Measurements from ENCODE around the gene ASCC2. TPM values are rescaled to one million over a fixed set of nuclear protein-coding genes. Genes with fewer than 3 reads are reported as not detected.

Gene ASCC2
- total and polyA plus RNA-seq, 7 experiments from 2014 or later: 48.7 to 101 (median 90.5) TPM

DNA sequence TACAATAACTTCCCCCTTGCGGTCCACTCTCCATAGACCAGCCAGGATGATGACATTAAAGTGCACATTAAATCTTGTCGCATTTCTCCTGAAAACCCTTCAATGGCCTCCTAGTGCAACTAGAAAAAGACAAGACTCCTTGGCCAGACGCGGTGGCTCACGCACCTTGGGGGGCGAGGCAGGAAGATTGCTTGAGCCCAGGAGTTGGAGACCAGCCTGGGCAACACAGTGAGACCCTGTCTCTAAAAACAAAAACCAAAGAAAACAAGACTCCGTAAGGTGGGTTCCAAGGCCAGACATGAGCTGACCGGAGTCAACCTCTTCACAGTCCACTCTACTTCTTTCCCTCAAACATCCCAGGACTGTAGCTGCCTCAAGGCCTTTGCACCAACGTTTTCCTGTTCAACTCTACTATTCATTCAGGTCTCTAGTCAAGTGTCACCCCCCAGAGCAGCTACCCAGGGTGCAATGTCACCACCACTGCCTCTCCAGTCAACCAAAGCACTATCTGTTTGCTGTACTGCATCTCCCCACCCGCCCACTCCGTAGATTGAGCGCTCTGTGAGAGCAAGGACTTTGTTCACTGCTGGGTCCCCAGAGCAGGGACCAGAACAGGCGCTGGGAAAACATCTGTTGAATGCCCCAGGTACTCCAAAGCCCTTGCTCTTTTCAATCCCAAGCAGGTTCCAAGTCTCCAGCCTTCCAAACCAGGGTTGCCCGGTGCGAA is 72.0 kb downstream of the ASCC2 start:
- Mint-ChIP-seq H3K4me3 (peak overlapping the region; percentile 95 to 100 (median 99)), H3K27ac (peak overlapping the region; percentile 92 to 99 (median 97)), H3K9me3 (no peaks in the 10 kb centered on the region), H3K27me3 (no peaks in the 10 kb centered on the region), H3K4me1 (peaks cover 21 to 59% (median 39%) of the 10 kb centered on the region in 7 donors), H3K36me3 (peaks cover 3 to 13% (median 9%) of the 10 kb centered on the region in 5 donors)
- Histone ChIP-seq H3K27ac (ENCODE audit: low read depth, low read length) (peak overlapping the region; percentile 88), H3K9me3 (ENCODE audit: control insufficient read depth in 2 of 3, low read length in 3 of 3) (no peaks in the 10 kb centered on the region), H3K27me3 (ENCODE audit: control insufficient read depth in 2 of 2, insufficient read depth in 2 of 2, low read length in 2 of 2) (no peaks in the 10 kb centered on the region), H3K36me3 (ENCODE audit: control insufficient read depth in 2 of 3, insufficient read depth in 3 of 3, low read length in 3 of 3) (peaks cover 0 to 18% (median 3%) of the 10 kb centered on the region in 3 experiments), H3K4me3 (ENCODE audit: low read length) (peak overlapping the region; percentile 84), H3K4me1 (ENCODE audit: control insufficient read depth in 2 of 2, insufficient read depth in 2 of 2, low read length in 2 of 2) (peaks cover 16 to 17% of the 10 kb centered on the region in 2 donors)
- ChIA-PET CTCF (interaction anchor here (0.7 to 1.0 kb wide), 2 partner anchors 22 to 239 kb away, joined by 3 to 4 read pairs; no protein-coding TSS in a partner anchor), POLR2A (interaction anchor here (0.6 to 1.9 kb wide), 5 partner anchors 9 to 399 kb away, joined by 3 to 9 read pairs (median 4); partner anchors contain the start of genes ASCC2 and THOC5)
- DNase-seq (peak in 2 of 9 donors; percentile 3 to 12), ATAC-seq (no peak)
- intact Hi-C loops (cut with micrococcal nuclease): loop anchor here (2.0 to 10.0 kb wide), 10 partner anchors 213 to 1986 kb away; partner anchors contain the start of genes CASTOR1 (in 1 of the 2), DEPDC5 (in 1 of the 2), EWSR1 (in 1 of the 2) and PISD (in 1 of the 2)

- H3K9me3 Mint-ChIP-seq: no peaks in the 10 kb centered on the region
- no peak overlapping the region for H3K27ac Mint-ChIP-seq
- peaks cover 9 to 32% (median 26%) of the 10 kb centered on the region in 7 donors for H3K4me1 Mint-ChIP-seq
- Histone ChIP-seq H3K4me3 (ENCODE audit: low read length) (no peak overlapping the region), H3K4me1 (ENCODE audit: control insufficient read depth in 2 of 2, insufficient read depth in 2 of 2, low read length in 2 of 2) (peaks cover 6 to 7% of the 10 kb centered on the region in 2 donors), H3K27ac (ENCODE audit: low read depth, low read length) (no peak overlapping the region), H3K36me3 (ENCODE audit: control insufficient read depth in 2 of 3, insufficient read depth in 3 of 3, low read length in 3 of 3) (no peaks in the 10 kb centered on the region), H3K9me3 (ENCODE audit: control insufficient read depth in 2 of 3, low read length in 3 of 3) (no peaks in the 10 kb centered on the region), H3K27me3 (ENCODE audit: control insufficient read depth in 2 of 2, insufficient read depth in 2 of 2, low read length in 2 of 2) (no peaks in the 10 kb centered on the region)
- intact Hi-C loops (cut with micrococcal nuclease): loop anchor here in 1 of 2 donors (10.0 kb wide), 1 partner anchor 347 kb away; no protein-coding TSS in a partner anchor
- H3K4me3 Mint-ChIP-seq: no peak overlapping the region
- peaks cover 0 to 11% (median 2%) of the 10 kb centered on the region in 5 donors for H3K36me3 Mint-ChIP-seq
- H3K27me3 Mint-ChIP-seq: no peaks in the 10 kb centered on the region
- no peak for DNase-seq
- POLR2A ChIA-PET: no interaction called here
- CTCF ChIA-PET: interaction anchor here (0.8 kb wide), 1 partner anchor 9 kb away, joined by 4 read pairs; no protein-coding TSS in a partner anchor
- no peak for ATAC-seq
Measured at GRCh38 chr22:29762263-29762662, 75.8 kb downstream of the ASCC2 start.

DNA sequence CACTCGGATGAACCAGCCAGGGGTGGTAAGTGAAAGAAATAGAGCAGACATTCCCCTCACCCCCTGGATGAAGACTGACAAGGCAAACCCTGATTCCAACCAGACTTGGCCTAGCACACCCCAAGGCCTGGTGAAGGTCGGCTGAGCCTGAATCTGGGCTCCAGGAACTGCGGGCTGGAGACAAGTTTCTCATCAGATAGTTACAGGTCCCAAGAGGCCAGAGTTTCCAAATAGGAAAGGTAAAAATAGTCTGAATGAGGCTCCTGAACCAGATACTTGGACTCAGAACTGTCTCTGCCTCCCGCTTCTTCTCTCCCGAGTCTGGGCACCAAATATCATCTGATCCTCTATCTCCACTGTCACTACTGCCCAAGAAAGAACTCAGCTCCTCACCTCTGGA is 79.1 kb downstream of the ASCC2 start:
- ATAC-seq: no peak
- ChIA-PET POLR2A (no interaction called here), CTCF (no interaction called here)

GRCh38 chr22:29758068-29758622 is 79.9 kb downstream of the ASCC2 start:
- H3K9me3 ChIP-seq (ENCODE audit: control insufficient read depth in 2 of 3, low read length in 3 of 3): no peaks in the 10 kb centered on the region
- peaks cover 0 to 8% (median 0%) of the 10 kb centered on the region in 3 experiments for H3K36me3 ChIP-seq (ENCODE audit: control insufficient read depth in 2 of 3, insufficient read depth in 3 of 3, low read length in 3 of 3)
- no peak overlapping the region for H3K27ac ChIP-seq (ENCODE audit: low read depth, low read length)
- intact Hi-C loops (cut with micrococcal nuclease): no loop called here
- H3K27me3 ChIP-seq (ENCODE audit: control insufficient read depth in 2 of 2, insufficient read depth in 2 of 2, low read length in 2 of 2): no peaks in the 10 kb centered on the region
- ATAC-seq (no peak), DNase-seq (no peak)
- H3K4me3 Mint-ChIP-seq: no peak overlapping the region
- ChIA-PET CTCF (no interaction called here), POLR2A (no interaction called here)
- H3K27ac Mint-ChIP-seq: peak overlapping the region in 1 of 9 donors; percentile 30
- no peaks in the 10 kb centered on the region for H3K9me3 Mint-ChIP-seq
- H3K27me3 Mint-ChIP-seq: no peaks in the 10 kb centered on the region
- no peak overlapping the region for H3K4me3 ChIP-seq (ENCODE audit: low read length)
- no peaks in the 10 kb centered on the region for H3K4me1 ChIP-seq (ENCODE audit: control insufficient read depth in 2 of 2, insufficient read depth in 2 of 2, low read length in 2 of 2)
- H3K36me3 Mint-ChIP-seq: peaks cover 0 to 16% (median 0%) of the 10 kb centered on the region in 5 donors
- peaks cover 0 to 12% (median 0%) of the 10 kb centered on the region in 7 donors for H3K4me1 Mint-ChIP-seq

More for the DNA sequence above, 79.1 kb downstream of the ASCC2 start:
- no peak overlapping the region for H3K4me3 Mint-ChIP-seq
- no peak for DNase-seq
- Histone ChIP-seq H3K4me3 (ENCODE audit: low read length) (no peak overlapping the region), H3K27ac (ENCODE audit: low read depth, low read length) (no peak overlapping the region), H3K9me3 (ENCODE audit: control insufficient read depth in 2 of 3, low read length in 3 of 3) (no peaks in the 10 kb centered on the region), H3K27me3 (ENCODE audit: control insufficient read depth in 2 of 2, insufficient read depth in 2 of 2, low read length in 2 of 2) (no peaks in the 10 kb centered on the region), H3K36me3 (ENCODE audit: control insufficient read depth in 2 of 3, insufficient read depth in 3 of 3, low read length in 3 of 3) (peaks cover 0 to 3% (median 0%) of the 10 kb centered on the region in 3 experiments), H3K4me1 (ENCODE audit: control insufficient read depth in 2 of 2, insufficient read depth in 2 of 2, low read length in 2 of 2) (no peaks in the 10 kb centered on the region)
- no peaks in the 10 kb centered on the region for H3K9me3 Mint-ChIP-seq
- H3K36me3 Mint-ChIP-seq: peaks cover 0 to 11% (median 0%) of the 10 kb centered on the region in 5 donors
- H3K27ac Mint-ChIP-seq: no peak overlapping the region
- peaks cover 0 to 12% (median 0%) of the 10 kb centered on the region in 7 donors for H3K4me1 Mint-ChIP-seq
- intact Hi-C loops (cut with micrococcal nuclease): no loop called here
- H3K27me3 Mint-ChIP-seq: no peaks in the 10 kb centered on the region

GRCh38 chr22:29757096-29757495 is 81.0 kb downstream of the ASCC2 start:
- Histone ChIP-seq H3K9me3 (ENCODE audit: control insufficient read depth in 2 of 3, low read length in 3 of 3) (no peaks in the 10 kb centered on the region), H3K36me3 (ENCODE audit: control insufficient read depth in 2 of 3, insufficient read depth in 3 of 3, low read length in 3 of 3) (peaks cover 0 to 8% (median 0%) of the 10 kb centered on the region in 3 experiments), H3K4me1 (ENCODE audit: control insufficient read depth in 2 of 2, insufficient read depth in 2 of 2, low read length in 2 of 2) (no peaks in the 10 kb centered on the region), H3K4me3 (ENCODE audit: low read length) (no peak overlapping the region), H3K27ac (ENCODE audit: low read depth, low read length) (no peak overlapping the region), H3K27me3 (ENCODE audit: control insufficient read depth in 2 of 2, insufficient read depth in 2 of 2, low read length in 2 of 2) (no peaks in the 10 kb centered on the region)
- H3K27ac Mint-ChIP-seq: no peak overlapping the region
- peaks cover 0 to 16% (median 0%) of the 10 kb centered on the region in 5 donors for H3K36me3 Mint-ChIP-seq
- peaks cover 0 to 12% (median 3%) of the 10 kb centered on the region in 7 donors for H3K4me1 Mint-ChIP-seq
- no peaks in the 10 kb centered on the region for H3K27me3 Mint-ChIP-seq
- ATAC-seq (no peak), DNase-seq (no peak)
- ChIA-PET CTCF (interaction anchor here (0.7 kb wide), 1 partner anchor 15 kb away, joined by 5 read pairs; no protein-coding TSS in a partner anchor), POLR2A (interaction anchor here (0.6 kb wide), 1 partner anchor 210 kb away, joined by 6 read pairs; no protein-coding TSS in a partner anchor)
- intact Hi-C loops (cut with micrococcal nuclease): no loop called here
- no peaks in the 10 kb centered on the region for H3K9me3 Mint-ChIP-seq
- H3K4me3 Mint-ChIP-seq: no peak overlapping the region

- Mint-ChIP-seq H3K9me3 (no peaks in the 10 kb centered on the region), H3K4me1 (peaks cover 0 to 12% (median 8%) of the 10 kb centered on the region in 7 donors), H3K27me3 (no peaks in the 10 kb centered on the region), H3K36me3 (peaks cover 0 to 16% (median 0%) of the 10 kb centered on the region in 5 donors), H3K4me3 (no peak overlapping the region), H3K27ac (no peak overlapping the region)
- CTCF ChIA-PET: no interaction called here
- POLR2A ChIA-PET: no interaction called here
- peaks cover 0 to 3% of the 10 kb centered on the region in 2 donors for H3K4me1 ChIP-seq (ENCODE audit: control insufficient read depth in 2 of 2, insufficient read depth in 2 of 2, low read length in 2 of 2)
- no peak overlapping the region for H3K27ac ChIP-seq (ENCODE audit: low read depth, low read length)
- H3K4me3 ChIP-seq (ENCODE audit: low read length): no peak overlapping the region
- H3K27me3 ChIP-seq (ENCODE audit: control insufficient read depth in 2 of 2, insufficient read depth in 2 of 2, low read length in 2 of 2): no peaks in the 10 kb centered on the region
- ATAC-seq (no peak), DNase-seq (no peak)
- peaks cover 0 to 8% (median 0%) of the 10 kb centered on the region in 3 experiments for H3K36me3 ChIP-seq (ENCODE audit: control insufficient read depth in 2 of 3, insufficient read depth in 3 of 3, low read length in 3 of 3)
- intact Hi-C loops (cut with micrococcal nuclease): no loop called here
- H3K9me3 ChIP-seq (ENCODE audit: control insufficient read depth in 2 of 3, low read length in 3 of 3): no peaks in the 10 kb centered on the region
Measured at GRCh38 chr22:29756341-29756740, 81.7 kb downstream of the ASCC2 start.

All from naive thymus-derived CD4-positive, alpha-beta T cell (primary cell).